Stimulated activated CD8-positive, alpha-beta memory T cell treated with anti-CD3 and anti-CD28 coated beads, Interleukin-12 subunit alpha, Interleukin-12 subunit beta, amount 100 ng/mL, for 24 hours (primary cell): Measurements from ENCODE around the gene BACH1.

Experiments
- DNase-seq: peaks from one replicate; pipeline ENCODE4 v3.0.0-alpha.2; 2020; ENCODE audit errors: extremely low read depth

Gene BACH1

GRCh38 chr21:29315131-29315749 is 16.5 kb downstream of the BACH1 start:
- DNase-seq = no peak

GRCh38 chr21:29316029-29316742 is 17.5 kb downstream of the BACH1 start:
- no peak for DNase-seq

- DNase-seq = no peak
Observed at GRCh38 chr21:29316806-29317205, 18.1 kb downstream of the BACH1 start.

GRCh38 chr21:29318354-29318753 is 19.6 kb downstream of the BACH1 start:
- DNase-seq = no peak

- DNase-seq = no peak
Observed at GRCh38 chr21:29320031-29320430, 21.3 kb downstream of the BACH1 start.

- DNase-seq = no peak
Observed at GRCh38 chr21:29321217-29321616, 22.5 kb downstream of the BACH1 start.

- DNase-seq = no peak
Observed at GRCh38 chr21:29321932-29322928, 23.5 kb downstream of the BACH1 start.

- DNase-seq = no peak
Observed at GRCh38 chr21:29323189-29323588, 24.5 kb downstream of the BACH1 start.

- DNase-seq = no peak
Observed at GRCh38 chr21:29326914-29327554, 28.3 kb downstream of the BACH1 start.

GRCh38 chr21:29329406-29329805 is 30.7 kb downstream of the BACH1 start:
- no peak for DNase-seq

- DNase-seq = no peak
Observed at GRCh38 chr21:29330797-29331196, 32.1 kb downstream of the BACH1 start.

- no peak for DNase-seq
Observed at GRCh38 chr21:29332461-29333362, 34.0 kb downstream of the BACH1 start.

GRCh38 chr21:29333406-29333805 is 34.7 kb downstream of the BACH1 start:
- DNase-seq = no peak

GRCh38 chr21:29334717-29335428 is 36.2 kb downstream of the BACH1 start:
- no peak for DNase-seq

- no peak for DNase-seq
Observed at GRCh38 chr21:29335720-29336119, 37.0 kb downstream of the BACH1 start.

GRCh38 chr21:29338256-29338655 is 39.5 kb downstream of the BACH1 start:
- no peak for DNase-seq

GRCh38 chr21:29340228-29340627 is 41.5 kb downstream of the BACH1 start:
- DNase-seq = no peak

GRCh38 chr21:29342363-29342957 is 43.7 kb downstream of the BACH1 start:
- peak; percentile 20 for DNase-seq

- DNase-seq = no peak
Observed at GRCh38 chr21:29343519-29343918, 44.8 kb downstream of the BACH1 start.

- DNase-seq = no peak
Observed at GRCh38 chr21:29346281-29346680, 47.6 kb downstream of the BACH1 start.
